Tibial nerve (tissue), 4 donors: Measurements from ENCODE around the gene CRHR1.

Source experiments
- CTCF ChIP-seq, 5 experiments: fragments of 200-600 bp in 3 of 5; fragments of 450-650 bp in 2 of 5; sonication (generic) in 3 of 5; IDR thresholded peaks; one replicate each; pipeline ENCODE4 v1.5.1; 2016 to 2019; ENCODE audit warnings: antibody characterized with exemption in 5 of 5, mild to moderate bottlenecking in 3 of 5, moderate library complexity in 2 of 5
- EP300 ChIP-seq, 2 donors: sonication (generic); formaldehyde crosslinking; IDR thresholded peaks; one replicate each; pipeline ENCODE4 v1.6.1; 2017; ENCODE audit warnings: antibody characterized with exemption in 2 of 2, mild to moderate bottlenecking in 1 of 2

DNA sequence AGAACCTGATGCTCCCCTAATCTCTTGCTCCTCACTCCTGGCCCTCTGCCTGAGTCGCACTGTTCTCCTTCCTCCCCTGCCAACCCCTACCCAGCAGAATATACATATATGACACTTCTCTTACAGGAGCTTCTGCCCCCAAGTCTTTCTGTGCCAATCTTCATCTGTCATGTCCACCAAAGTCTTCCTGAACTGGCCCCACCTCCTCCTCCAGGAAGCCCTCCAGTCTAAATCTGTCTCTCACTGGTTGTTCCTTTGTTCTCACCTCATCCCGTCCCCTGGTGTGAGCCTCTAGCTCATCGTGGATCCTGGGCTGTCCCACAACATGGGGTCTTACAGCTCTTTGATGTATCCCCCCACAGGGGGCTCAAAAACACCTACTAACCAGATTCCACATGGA is 8.3 kb downstream of the CRHR1 start:
- TF ChIP-seq CTCF (IDR thresholded peaks at IDR 0.05) (no peak), EP300 (IDR thresholded peaks at IDR 0.05) (no peak)
